Ovary (tissue), 9 donors: ENCODE measurements around the gene PLK4. TPM values are rescaled to one million over a fixed set of nuclear protein-coding genes. Genes with fewer than 3 reads are reported as not detected.

Experiments used
- DNase-seq, 5 donors: peaks; one replicate each; pipeline ENCODE4 v3.0.0-alpha.2; 2019 to 2020
- H3K27ac ChIP-seq, 2 donors: fragments of 200-600 bp; one replicate each; pipeline versions ENCODE4 v1.5.1 to v1.8.0; 2019 to 2022
- H3K27me3 ChIP-seq: fragments of 200-600 bp; one replicate; pipeline ENCODE4 v1.8.0; 2022
- H3K36me3 ChIP-seq: fragments of 200-600 bp; sonication (generic); one replicate; pipeline ENCODE4 v1.5.1; 2019
- H3K4me1 ChIP-seq: one replicate; pipeline ENCODE4 v1.8.1; 2013; ENCODE audit warnings: mild to moderate bottlenecking, moderate library complexity; ENCODE audit not compliant: insufficient read depth
- H3K4me3 ChIP-seq: fragments of 200-600 bp; sonication (generic); one replicate; pipeline ENCODE4 v1.5.1; 2017
- H3K9me3 ChIP-seq, 2 donors: fragments of 200-600 bp in 1 of 2; sonication (generic) in 1 of 2; one replicate each; pipeline versions ENCODE4 v1.5.1 to v1.8.1; 2013 to 2019; ENCODE audit warnings: mild to moderate bottlenecking in 1 of 2, moderate library complexity in 1 of 2
- EP300 ChIP-seq: sonication (generic); formaldehyde crosslinking; IDR thresholded peaks from one replicate; pipeline ENCODE4 v1.6.1; 2017; ENCODE audit warnings: antibody characterized with exemption
- POLR2A ChIP-seq: fragments of 450-650 bp; IDR thresholded peaks from one replicate; pipeline ENCODE4 v1.6.1; 2017; ENCODE audit warnings: antibody characterized with exemption, mild to moderate bottlenecking, moderate library complexity
- WGBS, 3 donors: extraction: QIAGEN DNeasy Blood & Tissue Kit in 1 of 3; methylation state at CpG; one replicate each; pipeline versions ENCODE4 v1.1.5 to v1.1.7; 2013 to 2017; 5-methylcytosine and 5-hydroxymethylcytosine counted together
- intact Hi-C, 4 donors: fragments of 100-400 bp; cut with DNase I; formaldehyde crosslinking; loops; one replicate each; pipeline versions ENCODE4 v1.11.0 to v1.15.1; 2022 to 2023
- polyA plus RNA-seq, 2 donors: library from polyadenylated mRNA; stranded (reverse); fragments of 200-250 nt in 1 of 2; fragments of 350-450 nt in 1 of 2; fragmentation: Illumina TruSeq in 1 of 2; extraction: RNeasy Lipid Tissue Mini Kit (QIAGEN cat#74804) in 1 of 2; gene quantifications; one replicate each; pipeline ENCODE4 v1.2.3, GENCODE V29; 2013 to 2014
- total RNA-seq, 7 donors: library from RNA; depleted of rRNA in 2 of 7; stranded (reverse); fragments of >200 nt in 2 of 7; fragmentation: NEBNext Ultra II Directional in 3 of 7; extraction: Animal tissue kit (Norgen Biotek cat#: 25700) in 3 of 7; gene quantifications; one replicate each; pipeline versions ENCODE4 v1.1.0 to v1.2.4, GENCODE V29; 2016 to 2023
- TF ChIP-seq, protein P1 (sequence below), 3 donors: fragments of 450-650 bp in 2 of 3; fragments of 200-600 bp in 1 of 3; IDR thresholded peaks; one replicate each; pipeline versions ENCODE4 v1.5.1 to v1.8.0; 2016 to 2022; ENCODE audit warnings: antibody characterized with exemption in 3 of 3, mild to moderate bottlenecking in 1 of 3
- donor health status: DM: no; HTN: no; CAD: no; lungs with moderate emphysema.
- donor health status: DM: no; HTN: no; CAD: no.
- donor health status: Bipolar disorder and iron deficiency.
- donor health status: DM: yes; HTN: yes; CAD: no.
- donor health status: DM: no; HTN: no; CAD: no.
- donor health status: DM: yes; HTN: yes; CAD: no.

PLK4 gene
- total and polyA plus RNA-seq, 9 donors, result 0.48 to 4.4 (median 1.8) TPM

DNA sequence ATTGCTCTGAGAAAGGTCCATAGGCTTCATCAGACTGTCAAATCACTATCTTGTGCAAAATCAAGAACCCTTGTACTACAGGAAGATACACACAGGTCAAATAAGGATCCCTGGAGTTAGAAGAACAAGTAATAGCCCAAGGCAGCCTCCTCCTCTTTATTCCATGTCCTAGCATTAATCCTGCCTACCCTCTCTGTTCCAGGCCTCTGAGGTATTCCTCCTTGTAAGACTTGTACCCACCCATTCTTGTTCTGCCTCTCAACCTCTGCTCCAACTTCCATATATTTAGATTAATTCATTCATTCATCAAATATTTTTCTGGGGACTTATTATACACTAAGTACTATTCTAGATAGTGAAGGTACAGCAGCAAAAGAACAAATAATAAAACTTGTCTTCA, 10.4 kb upstream of the PLK4 start:
- no peaks in the 10 kb centered on the region for H3K36me3 ChIP-seq
- DNase-seq, result no peak
- H3K9me3 ChIP-seq, result no peaks in the 10 kb centered on the region
- TF ChIP-seq POLR2A (no peak), EP300 (no peak)
- TF ChIP-seq, protein P1, sequence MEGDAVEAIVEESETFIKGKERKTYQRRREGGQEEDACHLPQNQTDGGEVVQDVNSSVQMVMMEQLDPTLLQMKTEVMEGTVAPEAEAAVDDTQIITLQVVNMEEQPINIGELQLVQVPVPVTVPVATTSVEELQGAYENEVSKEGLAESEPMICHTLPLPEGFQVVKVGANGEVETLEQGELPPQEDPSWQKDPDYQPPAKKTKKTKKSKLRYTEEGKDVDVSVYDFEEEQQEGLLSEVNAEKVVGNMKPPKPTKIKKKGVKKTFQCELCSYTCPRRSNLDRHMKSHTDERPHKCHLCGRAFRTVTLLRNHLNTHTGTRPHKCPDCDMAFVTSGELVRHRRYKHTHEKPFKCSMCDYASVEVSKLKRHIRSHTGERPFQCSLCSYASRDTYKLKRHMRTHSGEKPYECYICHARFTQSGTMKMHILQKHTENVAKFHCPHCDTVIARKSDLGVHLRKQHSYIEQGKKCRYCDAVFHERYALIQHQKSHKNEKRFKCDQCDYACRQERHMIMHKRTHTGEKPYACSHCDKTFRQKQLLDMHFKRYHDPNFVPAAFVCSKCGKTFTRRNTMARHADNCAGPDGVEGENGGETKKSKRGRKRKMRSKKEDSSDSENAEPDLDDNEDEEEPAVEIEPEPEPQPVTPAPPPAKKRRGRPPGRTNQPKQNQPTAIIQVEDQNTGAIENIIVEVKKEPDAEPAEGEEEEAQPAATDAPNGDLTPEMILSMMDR (IDR thresholded peaks at IDR 0.05), result no peak
- no peak overlapping the region for H3K27ac ChIP-seq
- H3K4me3 ChIP-seq, result no peak overlapping the region
- H3K27me3 ChIP-seq, result no peaks in the 10 kb centered on the region
- peaks cover 2% of the 10 kb centered on the region for H3K4me1 ChIP-seq
- intact Hi-C loops, result no loop called here

DNA sequence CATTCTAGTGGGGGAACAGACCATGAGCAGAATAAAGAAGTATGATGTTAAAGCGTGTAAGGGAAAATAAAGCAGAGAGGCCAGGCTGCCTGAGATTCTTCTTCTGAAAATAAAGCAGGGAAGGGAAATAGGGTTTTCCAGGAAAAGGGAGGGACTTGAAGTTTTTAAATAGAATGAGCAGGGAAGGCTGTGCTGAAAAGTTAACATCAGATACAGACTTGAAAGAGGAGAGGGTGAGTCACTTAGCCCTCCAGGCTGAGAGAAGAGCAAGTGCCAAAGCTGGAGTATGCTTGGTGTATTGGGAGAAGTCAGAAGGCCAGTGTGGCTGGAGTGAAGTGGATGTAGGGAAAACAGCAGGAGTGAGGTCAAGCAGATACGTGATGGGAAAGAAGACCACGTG, 10.0 kb upstream of the PLK4 start:
- H3K9me3 ChIP-seq, result no peaks in the 10 kb centered on the region
- TF ChIP-seq EP300, result no peak
- TF ChIP-seq, protein P1 (IDR thresholded peaks at IDR 0.05), result no peak
- no peak for TF ChIP-seq POLR2A
- peaks cover 2% of the 10 kb centered on the region for H3K4me1 ChIP-seq
- H3K4me3 ChIP-seq, result no peak overlapping the region
- H3K36me3 ChIP-seq, result no peaks in the 10 kb centered on the region
- intact Hi-C loops, result no loop called here
- DNase-seq, result no peak
- no peaks in the 10 kb centered on the region for H3K27me3 ChIP-seq
- WGBS, 3 donors, result 19 to 24% (median 24%) methylated on average over 3 of the region's 3 CpGs
- H3K27ac ChIP-seq, result no peak overlapping the region

DNA sequence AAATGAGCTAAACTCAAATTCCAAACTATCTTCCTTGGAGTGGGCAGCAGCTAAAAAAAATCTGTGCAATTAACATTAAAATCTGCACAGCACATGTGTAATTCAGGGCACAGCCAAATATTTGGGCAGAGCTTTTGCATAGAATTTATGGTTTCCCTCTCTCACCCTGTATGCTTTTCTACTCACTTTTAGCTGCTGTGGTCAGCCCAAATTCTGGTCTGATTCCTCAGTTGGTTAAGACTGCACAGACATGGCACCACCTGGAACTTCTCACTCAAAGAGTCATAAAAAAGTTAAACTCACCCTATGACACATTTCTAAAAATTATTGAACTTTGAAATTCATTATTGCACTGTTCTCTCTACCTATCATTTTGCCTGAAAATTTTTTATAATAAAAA, 4.9 kb upstream of the PLK4 start:
- intact Hi-C loops, result no loop called here
- no peak for TF ChIP-seq POLR2A
- TF ChIP-seq EP300, result no peak
- TF ChIP-seq, protein P1 (IDR thresholded peaks at IDR 0.05), result no peak
- Histone ChIP-seq H3K27me3 (no peaks in the 10 kb centered on the region), H3K4me1 (peaks cover 2% of the 10 kb centered on the region), H3K4me3 (no peak overlapping the region), H3K27ac (no peak overlapping the region), H3K36me3 (no peaks in the 10 kb centered on the region), H3K9me3 (no peaks in the 10 kb centered on the region)
- no peak for DNase-seq

DNA sequence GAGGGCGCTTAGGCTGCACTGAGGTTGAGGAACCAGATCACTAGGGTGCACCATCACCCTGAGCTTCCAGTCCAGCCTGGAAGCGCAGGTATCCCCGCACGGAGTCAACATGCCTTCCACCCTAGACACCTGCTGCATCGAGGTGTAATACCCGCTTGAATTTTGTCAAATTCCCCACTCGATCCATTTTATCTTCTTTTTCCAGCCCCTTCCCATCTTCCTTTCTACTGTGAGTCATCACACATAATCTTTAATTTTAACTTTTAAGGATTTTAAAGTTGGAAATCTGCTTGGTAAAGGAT, 821 bp downstream of the PLK4 start:
- H3K27ac ChIP-seq, result no peak overlapping the region
- no peaks in the 10 kb centered on the region for H3K9me3 ChIP-seq
- no peaks in the 10 kb centered on the region for H3K36me3 ChIP-seq
- H3K4me1 ChIP-seq, result peaks cover 3% of the 10 kb centered on the region
- DNase-seq, result no peak
- H3K4me3 ChIP-seq, result peak overlapping the region; percentile 60
- intact Hi-C loops, result loop anchor here in 1 of 4 donors (5.0 kb wide), 1 partner anchor 81 kb away; no protein-coding TSS in a partner anchor
- TF ChIP-seq POLR2A (no peak), EP300 (no peak)
- TF ChIP-seq, protein P1 (IDR thresholded peaks at IDR 0.05), result no peak
- no peaks in the 10 kb centered on the region for H3K27me3 ChIP-seq
- 1 to 2% (median 1%) methylated on average over 7 of the region's 7 CpGs for WGBS, 3 donors

DNA sequence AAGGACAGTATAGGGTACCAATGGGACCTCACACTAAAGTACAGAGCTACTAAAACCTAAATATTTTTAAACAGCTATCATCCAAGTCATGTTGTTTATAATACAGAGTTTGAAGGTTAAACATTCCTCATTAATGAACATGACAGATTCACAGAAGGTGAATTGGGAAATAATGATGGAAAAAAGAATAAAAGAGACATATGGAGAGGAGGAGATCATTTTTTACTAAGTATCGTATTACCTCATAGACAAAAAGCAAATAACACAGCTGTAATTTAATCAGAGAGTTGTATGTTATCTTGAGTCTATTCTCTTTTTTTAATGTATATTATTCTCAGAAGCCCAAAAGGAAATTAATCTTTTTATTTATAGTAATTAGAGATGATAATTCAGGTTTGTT, 7.9 kb downstream of the PLK4 start:
- Histone ChIP-seq H3K4me3 (no peak overlapping the region), H3K9me3 (no peaks in the 10 kb centered on the region), H3K27me3 (no peaks in the 10 kb centered on the region), H3K36me3 (no peaks in the 10 kb centered on the region), H3K27ac (no peak overlapping the region), H3K4me1 (no peaks in the 10 kb centered on the region)
- TF ChIP-seq POLR2A (no peak), EP300 (no peak)
- TF ChIP-seq, protein P1 (IDR thresholded peaks at IDR 0.05), result no peak
- WGBS, 3 donors, result 70 to 87% (median 78%) methylated on average over 1 of the region's 1 CpG
- no peak for DNase-seq
- intact Hi-C loops, result no loop called here
